GM23338 (cell line): ENCODE results near the gene STARD8. TPM values are rescaled to one million over a fixed set of nuclear protein-coding genes. Genes with fewer than 3 reads are reported as not detected.

Experiments used
- EZH2 ChIP-seq: fragments of 200-600 bp; sonication (generic); IDR thresholded peaks from one replicate; pipeline ENCODE4 v1.8.0; 2017; ENCODE audit warnings: antibody characterized with exemption, mild to moderate bottlenecking, low read depth; ENCODE audit not compliant: unreplicated experiment
- JUNB ChIP-seq: IDR thresholded peaks from one replicate; pipeline ENCODE4 v1.6.1; 2016; ENCODE audit warnings: antibody characterized with exemption; ENCODE audit not compliant: unreplicated experiment
- STAT1 ChIP-seq: IDR thresholded peaks from one replicate; pipeline ENCODE4 v1.6.1; 2016; ENCODE audit warnings: antibody characterized with exemption; ENCODE audit not compliant: unreplicated experiment
- polyA plus RNA-seq: library from polyadenylated mRNA; unstranded; fragments of >200 nt; fragmentation: Nextera tagmentation; extraction: Ambion mirVana; gene quantifications from 2 replicates; pipeline ENCODE4 v1.2.1, GENCODE V29; 2016
- total RNA-seq: library from RNA; depleted of rRNA; stranded (reverse); fragments of >200 nt; shearing (Covaris generic); gene quantifications from 2 replicates; pipeline ENCODE4 v1.2.3, GENCODE V29; 2014
- TF ChIP-seq, protein P1 (sequence below): fragments of 250-450 bp; sonication (Bioruptor Pico); IDR thresholded peaks from 2 replicates; pipeline ENCODE4 v1.5.0; 2020; ENCODE audit warnings: mild to moderate bottlenecking, moderate library complexity
- TF ChIP-seq, protein P2 (sequence below): IDR thresholded peaks from 2 replicates; pipeline ENCODE4 v1.6.1; 2016; ENCODE audit warnings: antibody characterized with exemption
- TF ChIP-seq, protein P3 (sequence below), 2 experiments: fragments of 200-600 bp in 1 of 2; sonication (generic) in 1 of 2; conservative IDR thresholded peaks; 2 replicates each; pipeline versions ENCODE4 v1.5.1 to v1.6.1; 2016 to 2017; ENCODE audit warnings: antibody characterized with exemption in 2 of 2, low read depth in 2 of 2, mild to moderate bottlenecking in 2 of 2, moderate library complexity in 1 of 2

STARD8 gene
- total and polyA plus RNA-seq, 2 experiments from 2014 or later: 0.74 to 5.6 TPM

DNA sequence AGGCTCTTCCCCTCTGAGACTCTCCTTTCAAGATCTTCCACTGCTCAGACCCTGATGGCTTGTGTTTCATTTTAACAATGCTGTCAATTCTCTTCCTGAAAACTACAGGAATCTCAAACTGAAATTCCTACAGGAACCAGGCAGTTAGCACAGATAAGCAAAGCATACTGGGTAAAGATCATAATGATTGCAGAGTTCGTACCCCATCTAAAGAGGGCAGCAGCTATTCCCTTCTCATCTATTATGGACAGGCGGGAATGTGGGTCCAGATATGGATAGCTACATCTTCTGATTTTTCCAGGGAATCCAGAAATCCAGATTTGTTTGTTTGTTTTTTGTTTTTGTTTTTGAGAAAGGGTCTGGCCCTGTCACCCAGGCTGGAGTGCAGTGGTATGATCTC, 83.8 kb downstream of the STARD8 start (continued):
- TF ChIP-seq, protein P1, sequence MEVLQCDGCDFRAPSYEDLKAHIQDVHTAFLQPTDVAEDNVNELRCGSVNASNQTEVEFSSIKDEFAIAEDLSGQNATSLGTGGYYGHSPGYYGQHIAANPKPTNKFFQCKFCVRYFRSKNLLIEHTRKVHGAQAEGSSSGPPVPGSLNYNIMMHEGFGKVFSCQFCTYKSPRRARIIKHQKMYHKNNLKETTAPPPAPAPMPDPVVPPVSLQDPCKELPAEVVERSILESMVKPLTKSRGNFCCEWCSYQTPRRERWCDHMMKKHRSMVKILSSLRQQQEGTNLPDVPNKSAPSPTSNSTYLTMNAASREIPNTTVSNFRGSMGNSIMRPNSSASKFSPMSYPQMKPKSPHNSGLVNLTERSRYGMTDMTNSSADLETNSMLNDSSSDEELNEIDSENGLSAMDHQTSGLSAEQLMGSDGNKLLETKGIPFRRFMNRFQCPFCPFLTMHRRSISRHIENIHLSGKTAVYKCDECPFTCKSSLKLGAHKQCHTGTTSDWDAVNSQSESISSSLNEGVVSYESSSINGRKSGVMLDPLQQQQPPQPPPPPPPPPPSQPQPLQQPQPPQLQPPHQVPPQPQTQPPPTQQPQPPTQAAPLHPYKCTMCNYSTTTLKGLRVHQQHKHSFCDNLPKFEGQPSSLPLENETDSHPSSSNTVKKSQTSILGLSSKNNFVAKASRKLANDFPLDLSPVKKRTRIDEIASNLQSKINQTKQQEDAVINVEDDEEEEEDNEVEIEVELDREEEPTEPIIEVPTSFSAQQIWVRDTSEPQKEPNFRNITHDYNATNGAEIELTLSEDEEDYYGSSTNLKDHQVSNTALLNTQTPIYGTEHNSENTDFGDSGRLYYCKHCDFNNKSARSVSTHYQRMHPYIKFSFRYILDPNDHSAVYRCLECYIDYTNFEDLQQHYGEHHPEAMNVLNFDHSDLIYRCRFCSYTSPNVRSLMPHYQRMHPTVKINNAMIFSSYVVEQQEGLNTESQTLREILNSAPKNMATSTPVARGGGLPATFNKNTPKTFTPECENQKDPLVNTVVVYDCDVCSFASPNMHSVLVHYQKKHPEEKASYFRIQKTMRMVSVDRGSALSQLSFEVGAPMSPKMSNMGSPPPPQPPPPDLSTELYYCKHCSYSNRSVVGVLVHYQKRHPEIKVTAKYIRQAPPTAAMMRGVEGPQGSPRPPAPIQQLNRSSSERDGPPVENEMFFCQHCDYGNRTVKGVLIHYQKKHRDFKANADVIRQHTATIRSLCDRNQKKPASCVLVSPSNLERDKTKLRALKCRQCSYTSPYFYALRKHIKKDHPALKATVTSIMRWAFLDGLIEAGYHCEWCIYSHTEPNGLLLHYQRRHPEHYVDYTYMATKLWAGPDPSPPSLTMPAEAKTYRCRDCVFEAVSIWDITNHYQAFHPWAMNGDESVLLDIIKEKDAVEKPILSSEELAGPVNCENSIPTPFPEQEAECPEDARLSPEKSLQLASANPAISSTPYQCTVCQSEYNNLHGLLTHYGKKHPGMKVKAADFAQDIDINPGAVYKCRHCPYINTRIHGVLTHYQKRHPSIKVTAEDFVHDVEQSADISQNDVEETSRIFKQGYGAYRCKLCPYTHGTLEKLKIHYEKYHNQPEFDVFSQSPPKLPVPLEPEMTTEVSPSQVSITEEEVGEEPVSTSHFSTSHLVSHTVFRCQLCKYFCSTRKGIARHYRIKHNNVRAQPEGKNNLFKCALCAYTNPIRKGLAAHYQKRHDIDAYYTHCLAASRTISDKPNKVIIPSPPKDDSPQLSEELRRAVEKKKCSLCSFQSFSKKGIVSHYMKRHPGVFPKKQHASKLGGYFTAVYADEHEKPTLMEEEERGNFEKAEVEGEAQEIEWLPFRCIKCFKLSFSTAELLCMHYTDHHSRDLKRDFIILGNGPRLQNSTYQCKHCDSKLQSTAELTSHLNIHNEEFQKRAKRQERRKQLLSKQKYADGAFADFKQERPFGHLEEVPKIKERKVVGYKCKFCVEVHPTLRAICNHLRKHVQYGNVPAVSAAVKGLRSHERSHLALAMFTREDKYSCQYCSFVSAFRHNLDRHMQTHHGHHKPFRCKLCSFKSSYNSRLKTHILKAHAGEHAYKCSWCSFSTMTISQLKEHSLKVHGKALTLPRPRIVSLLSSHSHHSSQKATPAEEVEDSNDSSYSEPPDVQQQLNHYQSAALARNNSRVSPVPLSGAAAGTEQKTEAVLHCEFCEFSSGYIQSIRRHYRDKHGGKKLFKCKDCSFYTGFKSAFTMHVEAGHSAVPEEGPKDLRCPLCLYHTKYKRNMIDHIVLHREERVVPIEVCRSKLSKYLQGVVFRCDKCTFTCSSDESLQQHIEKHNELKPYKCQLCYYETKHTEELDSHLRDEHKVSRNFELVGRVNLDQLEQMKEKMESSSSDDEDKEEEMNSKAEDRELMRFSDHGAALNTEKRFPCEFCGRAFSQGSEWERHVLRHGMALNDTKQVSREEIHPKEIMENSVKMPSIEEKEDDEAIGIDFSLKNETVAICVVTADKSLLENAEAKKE (CRISPR knock-in tag): no peak
- no peak for TF ChIP-seq STAT1
- TF ChIP-seq, protein P2, sequence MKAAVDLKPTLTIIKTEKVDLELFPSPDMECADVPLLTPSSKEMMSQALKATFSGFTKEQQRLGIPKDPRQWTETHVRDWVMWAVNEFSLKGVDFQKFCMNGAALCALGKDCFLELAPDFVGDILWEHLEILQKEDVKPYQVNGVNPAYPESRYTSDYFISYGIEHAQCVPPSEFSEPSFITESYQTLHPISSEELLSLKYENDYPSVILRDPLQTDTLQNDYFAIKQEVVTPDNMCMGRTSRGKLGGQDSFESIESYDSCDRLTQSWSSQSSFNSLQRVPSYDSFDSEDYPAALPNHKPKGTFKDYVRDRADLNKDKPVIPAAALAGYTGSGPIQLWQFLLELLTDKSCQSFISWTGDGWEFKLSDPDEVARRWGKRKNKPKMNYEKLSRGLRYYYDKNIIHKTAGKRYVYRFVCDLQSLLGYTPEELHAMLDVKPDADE: no peak
- TF ChIP-seq, protein P3, sequence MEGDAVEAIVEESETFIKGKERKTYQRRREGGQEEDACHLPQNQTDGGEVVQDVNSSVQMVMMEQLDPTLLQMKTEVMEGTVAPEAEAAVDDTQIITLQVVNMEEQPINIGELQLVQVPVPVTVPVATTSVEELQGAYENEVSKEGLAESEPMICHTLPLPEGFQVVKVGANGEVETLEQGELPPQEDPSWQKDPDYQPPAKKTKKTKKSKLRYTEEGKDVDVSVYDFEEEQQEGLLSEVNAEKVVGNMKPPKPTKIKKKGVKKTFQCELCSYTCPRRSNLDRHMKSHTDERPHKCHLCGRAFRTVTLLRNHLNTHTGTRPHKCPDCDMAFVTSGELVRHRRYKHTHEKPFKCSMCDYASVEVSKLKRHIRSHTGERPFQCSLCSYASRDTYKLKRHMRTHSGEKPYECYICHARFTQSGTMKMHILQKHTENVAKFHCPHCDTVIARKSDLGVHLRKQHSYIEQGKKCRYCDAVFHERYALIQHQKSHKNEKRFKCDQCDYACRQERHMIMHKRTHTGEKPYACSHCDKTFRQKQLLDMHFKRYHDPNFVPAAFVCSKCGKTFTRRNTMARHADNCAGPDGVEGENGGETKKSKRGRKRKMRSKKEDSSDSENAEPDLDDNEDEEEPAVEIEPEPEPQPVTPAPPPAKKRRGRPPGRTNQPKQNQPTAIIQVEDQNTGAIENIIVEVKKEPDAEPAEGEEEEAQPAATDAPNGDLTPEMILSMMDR (conservative IDR thresholded peaks at IDR 0.05; ENCODE audit: low read depth in 2 of 2): no peak
- no peak for TF ChIP-seq EZH2
- no peak for TF ChIP-seq JUNB
